Embryonic facial prominence (tissue), 1 donor: ENCODE data around the gene VARS1.
"Not testable (repeated sequence)": the region's sequence is repeated elsewhere in the genome, so short reads cannot be mapped to it uniquely, and the experiment has no call there.

Source experiments
- DNase-seq: peaks from one replicate; pipeline ENCODE4 v3.0.0-alpha.2; 2016; ENCODE audit errors: extremely low spot score

The VARS1 gene

GRCh38 chr6:31822036-31822821 lies 26.7 kb upstream of the VARS1 start:
- DNase-seq, result no peak

GRCh38 chr6:31821301-31822035 lies 25.9 kb upstream of the VARS1 start:
- DNase-seq, result no peak

- DNase-seq, result not testable (repeated sequence)
These were observed 24.8 kb upstream of the VARS1 start for GRCh38 chr6:31820399-31820798.

GRCh38 chr6:31819871-31820299 lies 24.3 kb upstream of the VARS1 start:
- no peak for DNase-seq

GRCh38 chr6:31817929-31818511 lies 22.5 kb upstream of the VARS1 start:
- DNase-seq, result not testable (repeated sequence)

GRCh38 chr6:31817133-31817928 lies 21.8 kb upstream of the VARS1 start:
- not testable (repeated sequence) for DNase-seq

GRCh38 chr6:31815025-31815838 lies 19.7 kb upstream of the VARS1 start, which contains the start of the genes HSPA1A and HSPA1L:
Gene HSPA1A (plus strand): TSS chr6:31815543. CDS start chr6:31815757, 214 bp downstream.
Gene HSPA1L (minus strand): TSS chr6:31815283. CDS start chr6:31811972, 3,311 bp downstream.
- peak; percentile 84 for DNase-seq

- peak; percentile 94 for DNase-seq
These were observed 19.1 kb upstream of the VARS1 start for GRCh38 chr6:31814677-31815024.

- DNase-seq, result no peak
These were observed 17.9 kb upstream of the VARS1 start for GRCh38 chr6:31813465-31813849.

GRCh38 chr6:31811645-31812044 lies 16.1 kb upstream of the VARS1 start:
- DNase-seq, result no peak

GRCh38 chr6:31808599-31808998 lies 13.0 kb upstream of the VARS1 start:
- DNase-seq, result not testable (repeated sequence)

GRCh38 chr6:31806470-31807272 lies 11.1 kb upstream of the VARS1 start, which contains the start of gene LSM2:
Gene LSM2 (minus strand): TSS chr6:31806966. CDS start chr6:31806757, 209 bp downstream.
- peak; percentile 95 for DNase-seq

GRCh38 chr6:31805939-31806469 lies 10.5 kb upstream of the VARS1 start:
- DNase-seq, result no peak

- DNase-seq, result not testable (repeated sequence)
These were observed 5.7 kb upstream of the VARS1 start for GRCh38 chr6:31801031-31801927.

GRCh38 chr6:31799781-31800180 lies 4.2 kb upstream of the VARS1 start:
- no peak for DNase-seq

GRCh38 chr6:31797588-31797987 lies 2.0 kb upstream of the VARS1 start:
- no peak for DNase-seq

GRCh38 chr6:31796993-31797385 lies 1.4 kb upstream of the VARS1 start:
- no peak for DNase-seq

- DNase-seq, result no peak
These were observed 511 bp downstream of the VARS1 start for GRCh38 chr6:31794866-31795615.
